ENCODE measurements around the gene LDLRAD4.

LDLRAD4 gene

DNA sequence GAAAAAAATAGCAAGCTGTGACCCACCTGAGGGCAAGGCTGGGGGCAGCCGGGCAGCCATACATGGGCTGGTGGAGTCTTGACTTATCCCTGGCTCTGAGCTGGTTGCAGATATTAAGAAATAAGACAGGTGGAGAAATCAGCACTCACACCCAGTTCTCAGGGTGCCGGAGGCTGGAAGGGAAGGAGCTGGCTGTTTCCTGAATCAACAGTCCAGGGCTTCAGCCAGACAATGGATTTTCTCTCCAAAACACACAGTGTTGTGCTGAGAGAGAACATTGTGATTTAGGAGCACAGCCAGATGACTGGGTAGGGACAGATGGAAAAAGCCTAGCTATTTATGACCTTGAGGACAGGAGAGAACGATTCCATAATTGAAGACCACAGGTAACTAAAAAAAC, 208.8 kb downstream of the LDLRAD4 start:
- H3K27ac ChIP-seq (ENCODE audit: low read length), result no peak overlapping the region
- no peak overlapping the region for H3K4me2 ChIP-seq (ENCODE audit: insufficient read depth, low read length)
- H3K4me3 ChIP-seq (ENCODE audit: low read depth in 1 of 2, low read length in 2 of 2), result no peak overlapping the region
- no peaks in the 10 kb centered on the region for H3K27me3 ChIP-seq (ENCODE audit: insufficient read depth, low read length, poor library complexity)
- peaks cover 9% of the 10 kb centered on the region for H3K79me2 ChIP-seq (ENCODE audit: insufficient read depth, low read length)
- peaks cover 24% of the 10 kb centered on the region for H3K4me1 ChIP-seq (ENCODE audit: insufficient read depth, low read length)
- H2AFZ ChIP-seq (ENCODE audit: low read depth, low read length), result no peak overlapping the region
- no peaks in the 10 kb centered on the region for H4K20me1 ChIP-seq (ENCODE audit: insufficient read depth, low read length)
- ATAC-seq (ENCODE audit: insufficient read depth, low read depth) (no peak), DNase-seq (no peak)
- 0 out of 2 replicates have a peak, but pooled peaks cover 6% of the 10 kb centered on the region for H3K36me3 ChIP-seq (ENCODE audit: insufficient read depth, low read length)
- TF ChIP-seq EZH2 (IDR thresholded peaks at IDR 0.05; ENCODE audit: borderline replicate concordance, low read depth, low read length, severe bottlenecking), result no peak
- TF ChIP-seq, protein P1, sequence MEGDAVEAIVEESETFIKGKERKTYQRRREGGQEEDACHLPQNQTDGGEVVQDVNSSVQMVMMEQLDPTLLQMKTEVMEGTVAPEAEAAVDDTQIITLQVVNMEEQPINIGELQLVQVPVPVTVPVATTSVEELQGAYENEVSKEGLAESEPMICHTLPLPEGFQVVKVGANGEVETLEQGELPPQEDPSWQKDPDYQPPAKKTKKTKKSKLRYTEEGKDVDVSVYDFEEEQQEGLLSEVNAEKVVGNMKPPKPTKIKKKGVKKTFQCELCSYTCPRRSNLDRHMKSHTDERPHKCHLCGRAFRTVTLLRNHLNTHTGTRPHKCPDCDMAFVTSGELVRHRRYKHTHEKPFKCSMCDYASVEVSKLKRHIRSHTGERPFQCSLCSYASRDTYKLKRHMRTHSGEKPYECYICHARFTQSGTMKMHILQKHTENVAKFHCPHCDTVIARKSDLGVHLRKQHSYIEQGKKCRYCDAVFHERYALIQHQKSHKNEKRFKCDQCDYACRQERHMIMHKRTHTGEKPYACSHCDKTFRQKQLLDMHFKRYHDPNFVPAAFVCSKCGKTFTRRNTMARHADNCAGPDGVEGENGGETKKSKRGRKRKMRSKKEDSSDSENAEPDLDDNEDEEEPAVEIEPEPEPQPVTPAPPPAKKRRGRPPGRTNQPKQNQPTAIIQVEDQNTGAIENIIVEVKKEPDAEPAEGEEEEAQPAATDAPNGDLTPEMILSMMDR (IDR thresholded peaks at IDR 0.05; ENCODE audit: borderline replicate concordance, extremely low read depth, low read length, poor library complexity, severe bottlenecking), result no peak
- no peaks in the 10 kb centered on the region for H3K9me3 ChIP-seq (ENCODE audit: insufficient read depth, low read length, severe bottlenecking)
- no peak overlapping the region for H3K9ac ChIP-seq (ENCODE audit: low read depth, low read length)

DNA sequence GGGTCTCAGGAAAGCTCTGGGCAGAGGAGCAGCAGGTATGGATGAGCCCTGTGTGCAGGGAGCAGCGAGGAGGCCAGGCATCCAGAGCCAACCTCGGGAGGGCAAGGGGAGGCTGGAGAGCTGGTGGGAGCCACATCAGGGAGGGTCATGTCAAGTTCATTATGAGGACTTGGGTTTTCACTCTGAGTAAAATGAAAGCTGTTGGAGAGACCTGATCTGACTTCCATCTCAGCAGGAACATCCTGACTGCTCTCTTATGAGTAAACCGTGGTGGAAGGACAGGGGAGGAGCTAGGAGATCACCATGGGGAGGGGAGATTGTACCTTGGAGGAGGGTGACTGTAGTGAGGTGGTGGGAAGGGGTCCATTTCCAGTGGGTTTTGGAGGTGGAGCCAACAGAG, 209.8 kb downstream of the LDLRAD4 start:
- peaks cover 24% of the 10 kb centered on the region for H3K4me1 ChIP-seq (ENCODE audit: insufficient read depth, low read length)
- H3K27ac ChIP-seq (ENCODE audit: low read length), result peak overlapping the region; percentile 41; the same call in 1 of the 2 replicates
- H3K4me2 ChIP-seq (ENCODE audit: insufficient read depth, low read length), result no peak overlapping the region
- DNase-seq (no peak), ATAC-seq (ENCODE audit: insufficient read depth, low read depth) (no peak)
- no peak for TF ChIP-seq EZH2 (IDR thresholded peaks at IDR 0.05; ENCODE audit: borderline replicate concordance, low read depth, low read length, severe bottlenecking)
- TF ChIP-seq, protein P1 (IDR thresholded peaks at IDR 0.05; ENCODE audit: borderline replicate concordance, extremely low read depth, low read length, poor library complexity, severe bottlenecking), result no peak
- no peak overlapping the region for H3K9ac ChIP-seq (ENCODE audit: low read depth, low read length)
- no peak overlapping the region for H3K4me3 ChIP-seq (ENCODE audit: low read depth in 1 of 2, low read length in 2 of 2)
- H4K20me1 ChIP-seq (ENCODE audit: insufficient read depth, low read length), result no peaks in the 10 kb centered on the region
- H3K36me3 ChIP-seq (ENCODE audit: insufficient read depth, low read length), result 0 out of 2 replicates have a peak, but pooled peaks cover 6% of the 10 kb centered on the region
- peaks cover 9% of the 10 kb centered on the region for H3K79me2 ChIP-seq (ENCODE audit: insufficient read depth, low read length)
- H3K27me3 ChIP-seq (ENCODE audit: insufficient read depth, low read length, poor library complexity), result no peaks in the 10 kb centered on the region
- H2AFZ ChIP-seq (ENCODE audit: low read depth, low read length), result no peak overlapping the region
- H3K9me3 ChIP-seq (ENCODE audit: insufficient read depth, low read length, severe bottlenecking), result no peaks in the 10 kb centered on the region

DNA sequence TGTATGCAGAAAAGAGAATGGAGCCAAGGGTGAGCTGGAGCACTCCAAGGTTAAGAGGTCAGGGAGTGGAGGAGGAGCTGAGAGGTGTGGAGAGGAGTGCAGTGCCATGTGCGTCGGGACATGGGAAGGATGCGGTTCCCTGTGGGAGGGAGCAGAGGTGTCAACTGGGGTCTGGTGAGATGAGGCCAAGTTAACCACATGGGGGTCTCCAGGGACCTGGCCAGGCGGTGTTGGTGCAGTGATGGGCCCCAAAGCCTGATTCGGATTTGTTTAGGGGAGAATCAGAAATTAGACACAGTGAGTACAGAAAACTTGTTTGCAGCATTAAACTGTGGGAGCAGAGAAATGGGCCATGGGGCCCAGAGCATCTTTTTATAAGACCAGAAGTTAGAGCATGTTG, 210.5 kb downstream of the LDLRAD4 start:
- H3K27ac ChIP-seq (ENCODE audit: low read length), result no peak overlapping the region
- no peak overlapping the region for H3K4me3 ChIP-seq (ENCODE audit: low read depth in 1 of 2, low read length in 2 of 2)
- ATAC-seq (ENCODE audit: insufficient read depth, low read depth) (no peak), DNase-seq (no peak)
- H3K9me3 ChIP-seq (ENCODE audit: insufficient read depth, low read length, severe bottlenecking), result no peaks in the 10 kb centered on the region
- no peak overlapping the region for H3K9ac ChIP-seq (ENCODE audit: low read depth, low read length)
- H3K4me1 ChIP-seq (ENCODE audit: insufficient read depth, low read length), result peaks cover 28% of the 10 kb centered on the region
- no peak overlapping the region for H3K4me2 ChIP-seq (ENCODE audit: insufficient read depth, low read length)
- H3K36me3 ChIP-seq (ENCODE audit: insufficient read depth, low read length), result 0 out of 2 replicates have a peak, but pooled peaks cover 6% of the 10 kb centered on the region
- peaks cover 13% of the 10 kb centered on the region for H3K79me2 ChIP-seq (ENCODE audit: insufficient read depth, low read length)
- H4K20me1 ChIP-seq (ENCODE audit: insufficient read depth, low read length), result no peaks in the 10 kb centered on the region
- H2AFZ ChIP-seq (ENCODE audit: low read depth, low read length), result no peak overlapping the region
- no peaks in the 10 kb centered on the region for H3K27me3 ChIP-seq (ENCODE audit: insufficient read depth, low read length, poor library complexity)
- TF ChIP-seq, protein P1 (IDR thresholded peaks at IDR 0.05; ENCODE audit: borderline replicate concordance, extremely low read depth, low read length, poor library complexity, severe bottlenecking), result no peak
- no peak for TF ChIP-seq EZH2 (IDR thresholded peaks at IDR 0.05; ENCODE audit: borderline replicate concordance, low read depth, low read length, severe bottlenecking)

All from DND-41 (cell line).